NCI-H1694 treated with DMSO at 0.1 percent for 48 hours (cell line): ENCODE data around the gene LLGL2.
A peak's percentile ranks its signal among the peaks of the same experiment; 100 is the strongest.

Source experiments
- DNase-seq: peaks from one replicate; lab custom pipeline; 2025; lab: John Stamatoyannopoulos, UW

LLGL2 gene

DNA sequence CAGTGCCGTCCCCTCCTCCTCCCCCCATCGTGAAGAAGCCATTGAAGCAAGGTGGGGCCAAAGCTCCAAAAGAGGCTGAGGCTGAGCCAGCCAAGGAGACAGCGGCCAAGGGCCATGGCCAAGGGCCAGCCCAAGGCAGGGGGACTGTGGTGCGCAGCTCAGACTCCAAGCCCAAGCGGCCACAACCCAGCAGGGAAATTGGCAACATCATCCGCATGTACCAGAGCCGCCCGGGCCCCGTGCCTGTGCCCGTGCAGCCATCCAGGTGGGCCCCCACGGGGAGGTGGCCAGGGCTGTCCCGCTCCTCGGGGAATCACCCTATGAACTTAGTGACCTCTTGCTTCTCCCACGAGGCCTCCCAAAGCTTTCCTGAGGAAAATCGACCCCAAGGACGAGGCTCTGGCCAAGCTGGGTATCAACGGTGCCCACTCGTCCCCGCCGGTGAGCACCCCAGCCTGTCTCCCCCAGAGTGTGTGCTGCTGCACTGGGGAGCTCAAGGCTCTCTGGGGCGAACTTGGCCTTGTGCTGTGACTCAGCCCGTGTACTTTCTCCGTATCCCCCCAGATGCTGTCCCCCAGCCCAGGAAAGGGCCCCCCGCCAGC, 91.1 kb downstream of the LLGL2 start:
- DNase-seq = no peak

DNA sequence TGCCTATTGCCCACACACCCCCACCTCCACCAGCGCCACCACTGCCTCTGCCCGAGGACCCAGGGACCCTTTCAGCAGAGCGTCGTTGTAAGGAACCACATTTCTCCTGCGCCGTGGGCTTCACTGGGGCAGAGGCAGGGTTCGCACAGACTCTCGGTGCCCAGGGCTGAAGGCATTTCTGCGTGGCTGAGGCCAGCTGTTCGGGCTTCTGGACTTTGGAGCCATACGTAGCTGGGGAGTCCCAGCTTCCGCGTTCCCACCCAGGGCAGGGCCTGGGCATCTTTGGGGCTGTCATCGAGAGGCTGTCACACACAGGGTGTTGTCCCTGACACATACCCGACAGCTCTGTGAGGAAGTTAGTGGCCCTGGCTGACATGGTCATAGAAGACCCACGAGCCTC, 91.7 kb downstream of the LLGL2 start:
- no peak for DNase-seq

DNA sequence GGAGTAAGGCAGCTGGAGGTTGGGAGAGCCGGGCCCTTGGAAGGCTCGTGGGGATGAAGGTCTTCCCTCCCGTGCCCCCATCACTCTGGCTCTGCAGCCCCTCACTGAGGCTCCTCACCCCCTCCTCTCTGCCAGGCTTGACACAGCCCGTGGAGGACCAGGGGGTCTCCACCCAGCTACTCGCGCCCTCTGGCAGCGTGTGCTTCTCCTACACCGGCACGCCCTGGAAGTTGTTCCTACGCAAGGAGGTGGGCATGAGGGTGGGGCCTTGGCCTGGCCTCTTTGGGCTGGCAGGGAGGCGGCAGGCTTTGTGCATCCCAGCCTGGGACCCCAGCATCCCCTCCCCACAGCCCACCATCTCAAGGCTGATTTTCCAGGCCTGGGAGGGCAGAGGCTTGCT, 92.2 kb downstream of the LLGL2 start:
- DNase-seq = no peak

DNA sequence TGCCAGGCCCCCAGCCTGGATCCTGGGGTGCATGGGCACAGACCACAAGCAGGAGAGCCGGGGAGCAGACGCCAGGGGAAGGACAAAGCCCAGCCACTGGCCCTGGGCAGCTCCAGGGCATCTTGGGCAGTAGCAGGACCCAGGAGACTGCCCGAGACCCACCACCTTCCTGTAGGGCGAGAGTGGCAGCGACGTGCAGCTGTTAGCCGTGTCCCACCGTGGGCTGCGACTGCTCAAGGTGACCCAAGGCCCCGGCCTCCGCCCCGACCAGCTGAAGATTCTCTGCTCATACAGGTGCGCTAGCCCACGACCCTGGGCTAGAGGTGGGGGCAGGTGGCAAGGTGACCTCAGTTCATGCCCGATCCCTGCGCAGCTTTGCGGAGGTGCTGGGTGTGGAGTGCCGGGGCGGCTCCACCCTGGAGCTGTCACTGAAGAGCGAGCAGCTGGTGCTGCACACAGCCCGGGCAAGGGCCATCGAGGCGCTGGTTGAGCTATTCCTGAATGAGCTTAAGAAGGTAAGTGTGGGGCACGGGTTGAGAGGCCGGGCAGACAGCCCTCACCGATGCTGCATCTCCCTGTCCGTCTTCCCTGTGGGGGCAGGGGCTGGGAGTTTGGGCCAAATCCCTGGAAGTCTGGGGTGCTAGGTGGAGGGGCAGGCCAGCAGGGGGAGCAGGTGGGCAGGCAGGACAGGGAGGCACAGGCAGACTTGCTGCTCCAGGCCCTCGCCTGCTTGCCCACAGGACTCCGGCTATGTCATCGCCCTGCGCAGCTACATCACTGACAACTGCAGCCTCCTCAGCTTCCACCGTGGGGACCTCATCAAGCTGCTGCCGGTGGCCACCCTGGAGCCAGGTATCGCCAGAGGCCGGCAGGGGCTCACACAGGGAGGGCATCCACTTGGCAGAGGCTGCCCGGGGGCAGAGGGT, 94.3 kb downstream of the LLGL2 start:
- DNase-seq = peak; percentile 25

DNA sequence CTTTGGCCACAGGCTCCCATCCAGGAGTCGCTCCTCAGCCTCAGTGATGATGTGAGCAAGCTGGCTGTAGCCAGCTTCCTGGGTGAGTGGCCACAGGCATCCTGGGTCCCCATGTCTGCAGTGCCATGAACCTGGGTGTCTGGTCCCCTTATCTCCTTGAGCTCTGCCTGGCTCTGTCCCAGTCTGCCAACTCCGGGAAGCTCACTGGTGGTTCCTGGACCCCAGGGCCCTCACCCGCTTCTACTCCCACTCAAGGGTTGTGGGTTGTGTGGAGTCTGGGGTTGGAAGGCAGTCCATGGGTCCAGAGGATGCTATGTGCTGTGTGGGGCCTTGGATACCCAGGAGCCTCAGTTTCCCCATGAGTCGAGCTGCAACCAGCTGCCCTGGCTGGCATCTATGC, 96.0 kb downstream of the LLGL2 start:
- no peak for DNase-seq

DNA sequence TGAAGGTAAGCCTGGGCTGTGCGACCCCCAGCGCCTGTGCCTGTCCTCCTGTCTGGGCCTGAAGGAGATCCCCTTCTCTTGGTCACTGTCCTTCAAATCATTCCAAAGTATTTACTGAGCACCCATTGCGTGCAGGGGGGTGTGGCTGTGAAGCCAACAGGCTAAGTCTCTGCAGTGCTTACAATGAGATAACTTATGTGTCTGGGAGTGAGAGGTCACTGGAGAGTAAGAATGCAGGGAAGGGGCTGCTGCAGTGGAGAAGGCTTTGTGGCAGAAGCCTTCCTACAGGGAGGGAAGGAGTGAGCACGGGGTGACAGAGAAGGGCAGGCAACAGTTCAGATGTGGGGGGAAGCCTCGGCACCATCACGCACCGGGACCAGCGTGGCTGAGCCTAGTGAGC, 96.6 kb downstream of the LLGL2 start:
- DNase-seq = no peak

DNA sequence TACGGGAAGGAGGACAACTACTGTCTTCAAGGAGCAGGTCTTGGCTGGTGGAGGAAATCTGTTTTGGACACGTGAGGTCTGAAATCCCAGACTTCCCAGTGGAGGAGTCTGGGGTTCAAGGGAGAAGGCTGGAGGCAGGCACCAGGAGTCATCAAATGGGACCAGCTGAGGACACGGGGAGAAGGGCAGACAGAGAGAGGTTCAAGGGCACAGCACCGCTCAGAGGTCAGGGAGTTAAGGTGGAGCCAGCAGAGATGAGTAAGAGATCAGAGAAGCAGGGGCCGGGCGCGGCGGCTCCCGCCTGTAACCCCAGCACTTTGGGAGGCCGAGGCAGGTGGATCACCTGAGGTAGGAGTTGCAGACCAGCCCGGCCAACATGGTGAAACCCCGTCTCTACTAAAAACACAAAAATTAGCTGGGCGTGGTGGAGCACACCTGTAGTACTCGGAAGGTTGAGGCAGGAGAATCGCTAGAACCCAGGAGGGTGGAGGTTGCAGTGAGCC, 97.3 kb downstream of the LLGL2 start:
- DNase-seq = no peak

DNA sequence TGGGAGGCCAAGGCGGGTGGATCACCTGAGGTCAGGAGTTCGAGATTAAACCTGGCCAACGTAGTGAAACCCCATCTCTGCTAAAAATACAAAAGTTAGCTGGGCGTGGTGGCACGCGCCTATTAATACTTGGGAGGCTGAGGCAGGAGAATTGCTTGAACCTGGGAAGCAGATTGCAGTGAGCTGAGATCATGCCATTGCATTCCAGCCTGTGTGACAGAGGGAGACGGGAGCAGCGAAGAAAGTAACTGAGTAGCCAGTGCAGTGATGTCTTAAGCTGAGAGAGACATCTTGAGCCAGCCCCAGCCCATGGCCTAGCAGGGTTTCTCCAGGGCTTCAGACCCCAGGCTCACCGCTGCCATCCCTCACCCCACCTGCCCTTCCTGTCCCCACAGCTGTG, 97.9 kb downstream of the LLGL2 start:
- DNase-seq = no peak

DNA sequence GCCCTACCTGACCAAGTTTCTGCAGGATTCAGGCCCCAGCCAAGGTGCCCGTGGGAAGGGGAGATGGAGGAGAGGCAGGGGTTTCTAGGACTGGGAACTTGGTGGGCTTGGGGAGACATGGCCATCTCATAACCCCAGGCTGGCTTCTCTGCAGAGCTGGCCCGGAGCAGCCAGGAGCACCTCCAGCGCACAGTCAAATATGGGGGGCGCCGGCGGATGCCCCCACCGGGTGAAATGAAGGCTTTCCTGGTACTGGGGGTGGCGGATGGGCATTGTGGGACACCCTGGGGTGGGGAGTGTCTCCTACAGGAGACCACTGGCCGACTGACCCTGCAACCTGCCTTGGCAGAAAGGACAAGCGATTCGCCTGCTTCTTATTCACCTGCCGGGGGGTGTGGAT, 98.5 kb downstream of the LLGL2 start:
- no peak for DNase-seq
